Stimulated activated CD4-positive, alpha-beta T cell treated with anti-CD3 and anti-CD28 coated beads, TNF-alpha, amount 100 ng/mL, for 4 hours (primary cell): ENCODE data around the gene SORCS2.

Source experiments
- DNase-seq, 3 experiments: peaks; one replicate each; pipeline ENCODE4 v3.0.0-alpha.2; 2020; ENCODE audit warnings: low read depth in 3 of 3

SORCS2 gene

GRCh38 chr4:7744142-7744804 is 551.9 kb downstream of the SORCS2 start:
- DNase-seq: no peak

DNA sequence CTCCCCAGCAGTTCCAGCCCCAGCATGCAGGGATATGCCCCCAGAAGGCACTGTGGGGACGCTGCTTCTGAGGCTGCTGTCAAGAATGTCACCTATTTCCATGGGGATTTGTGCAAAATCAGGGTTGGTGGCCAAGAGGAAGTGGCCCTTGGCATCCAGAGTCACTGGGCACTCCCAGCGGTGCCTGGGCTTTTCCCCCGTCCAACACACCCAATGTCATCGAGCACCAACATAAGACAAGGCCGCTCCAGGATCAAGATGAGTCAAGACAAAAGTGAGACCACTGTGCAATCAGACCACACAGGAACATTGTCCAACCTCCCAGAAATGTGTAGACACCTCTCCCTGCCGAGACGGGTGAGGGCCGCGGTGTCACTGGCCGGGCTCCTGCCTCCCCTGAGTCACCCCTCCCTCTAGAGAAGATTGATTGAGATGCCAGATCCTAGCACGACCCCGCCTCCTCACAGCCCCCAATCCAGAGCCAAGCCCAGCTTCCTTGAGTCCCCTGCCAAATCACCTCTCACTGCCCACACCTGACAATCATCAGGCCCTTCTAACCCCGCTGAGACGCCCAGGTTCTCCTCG is 553.1 kb downstream of the SORCS2 start:
- no peak for DNase-seq

- no peak for DNase-seq
Measured at GRCh38 chr4:7746351-7747061, 554.2 kb downstream of the SORCS2 start.

- no peak for DNase-seq
Measured at GRCh38 chr4:7747062-7747385, 554.7 kb downstream of the SORCS2 start.

GRCh38 chr4:7747566-7747965 is 555.2 kb downstream of the SORCS2 start:
- DNase-seq: no peak

DNA sequence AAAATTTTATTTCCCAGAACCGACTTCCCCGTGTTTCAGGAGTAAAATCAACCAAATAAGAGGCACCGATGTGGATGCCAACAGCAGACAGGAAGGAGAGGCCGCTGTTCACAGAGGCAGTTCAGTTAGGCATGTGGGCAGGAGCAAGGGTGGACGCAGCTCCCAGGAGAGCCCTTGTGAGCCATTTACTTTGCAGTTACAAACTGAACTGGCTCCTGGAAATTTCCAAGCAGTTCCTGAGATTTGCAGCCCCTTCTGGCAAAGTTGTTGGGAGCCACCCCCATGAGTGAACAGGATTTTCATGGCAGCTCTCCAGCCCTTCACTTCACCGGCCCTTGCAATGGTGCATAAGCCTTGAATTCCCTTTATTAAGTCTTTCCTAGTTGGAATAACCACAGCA is 558.2 kb downstream of the SORCS2 start:
- no peak for DNase-seq

GRCh38 chr4:7750972-7751371 is 558.6 kb downstream of the SORCS2 start:
- DNase-seq: no peak

- no peak for DNase-seq
Measured at GRCh38 chr4:7752649-7753048, 560.3 kb downstream of the SORCS2 start.

DNA sequence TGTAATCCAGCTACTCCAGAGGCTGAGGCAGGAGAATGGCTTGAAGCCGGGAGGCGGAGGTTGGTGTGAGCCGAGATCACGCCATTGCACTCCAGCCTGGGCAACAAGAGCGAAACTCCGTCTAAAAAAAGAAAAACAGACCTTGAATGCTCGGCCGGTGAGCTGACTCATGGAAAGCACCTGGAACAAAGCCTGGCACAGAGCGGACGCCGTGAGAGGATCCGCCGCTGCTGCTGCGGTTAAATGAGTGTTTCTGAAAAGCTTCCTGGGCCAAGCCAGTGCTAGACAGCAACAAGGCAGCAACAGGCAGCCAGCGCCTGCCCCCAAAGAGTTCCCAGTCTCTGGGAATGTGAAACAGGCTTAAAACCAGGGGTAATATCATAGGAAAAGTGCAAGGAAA is 560.9 kb downstream of the SORCS2 start:
- no peak for DNase-seq

GRCh38 chr4:7753931-7754465 is 561.7 kb downstream of the SORCS2 start:
- DNase-seq: no peak

DNA sequence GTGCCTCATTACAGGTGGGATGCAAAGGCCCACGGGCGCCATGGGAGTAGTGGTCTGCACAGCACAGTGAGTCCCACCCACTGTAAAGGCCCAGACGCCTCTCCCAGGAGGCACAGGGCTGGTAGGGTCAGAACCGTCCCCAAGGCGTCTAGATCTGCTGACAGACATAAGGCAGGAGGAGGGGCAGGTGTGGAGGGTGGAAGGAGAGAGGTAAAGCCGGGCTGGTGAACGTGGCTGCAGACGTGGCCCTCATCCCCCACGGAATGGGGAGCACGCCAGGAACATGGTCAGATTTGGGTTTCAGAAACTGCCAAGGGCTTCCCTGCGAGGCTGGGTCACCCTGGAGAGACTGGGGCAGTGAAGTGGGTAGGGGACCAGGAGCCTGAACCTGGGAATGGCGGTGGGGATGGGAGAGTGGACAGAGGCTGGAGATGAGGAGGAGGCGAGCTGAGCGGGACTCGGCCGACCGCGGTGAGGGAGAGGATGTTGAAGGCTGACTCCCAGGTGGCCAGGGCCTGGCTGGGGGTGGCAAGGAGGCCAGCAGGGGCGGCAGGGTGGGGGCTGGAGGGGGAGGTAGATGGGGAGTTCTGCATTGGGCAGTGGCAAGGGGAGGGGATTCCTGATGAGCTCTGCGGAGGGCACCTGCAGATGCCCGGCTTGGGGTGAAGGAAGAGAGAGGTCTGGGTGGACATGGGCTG is 562.4 kb downstream of the SORCS2 start:
- DNase-seq: no peak

- no peak for DNase-seq
Measured at GRCh38 chr4:7755561-7755960, 563.2 kb downstream of the SORCS2 start.

- DNase-seq: no peak
Measured at GRCh38 chr4:7756071-7756470, 563.7 kb downstream of the SORCS2 start.

- DNase-seq: no peak
Measured at GRCh38 chr4:7756561-7757355, 564.4 kb downstream of the SORCS2 start.

DNA sequence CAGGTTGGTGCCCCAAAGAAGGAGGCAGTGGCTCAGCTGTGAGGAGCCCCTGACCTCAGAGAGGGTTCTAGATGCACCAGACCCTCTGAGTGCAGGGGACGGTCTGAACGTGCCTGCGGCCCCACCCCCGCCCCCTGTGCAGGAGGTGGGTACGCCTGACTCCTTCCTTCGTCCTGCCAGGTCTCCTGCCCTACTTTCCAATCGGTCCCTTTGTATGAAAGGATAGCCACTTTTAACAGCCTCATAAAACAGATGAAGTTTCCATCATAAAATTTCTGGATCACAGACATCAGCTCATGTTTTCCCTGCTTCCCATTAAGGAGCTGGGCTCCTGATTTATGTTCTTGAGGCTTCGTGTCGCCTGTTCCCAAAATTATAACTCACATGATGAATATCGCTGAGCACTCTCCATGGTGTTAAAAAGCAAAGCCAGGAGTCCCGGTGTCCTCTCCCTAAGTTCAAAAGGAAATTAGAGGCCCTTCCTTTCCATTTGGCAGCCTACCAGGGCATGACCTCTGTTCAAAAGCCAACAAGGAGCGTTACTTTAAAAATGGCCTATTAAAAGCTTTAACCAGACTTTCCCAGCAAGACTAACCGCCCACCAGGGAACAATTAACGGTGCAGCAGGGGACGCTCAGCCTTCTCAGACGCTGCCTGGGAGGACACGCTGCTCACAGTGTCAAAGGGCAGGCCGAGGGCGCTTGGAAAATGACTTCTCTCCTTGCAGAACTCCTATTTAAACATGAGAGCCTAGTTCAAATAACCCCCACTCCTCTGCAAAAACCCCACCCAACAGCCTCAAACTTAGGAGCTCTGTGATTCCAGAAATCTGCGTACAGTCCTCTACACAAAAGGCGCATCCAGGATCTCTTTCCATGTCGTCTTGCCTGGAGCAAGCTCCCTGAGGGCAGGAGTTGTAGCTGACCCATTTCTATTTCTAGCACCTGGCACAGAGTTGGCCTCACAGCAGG is 565.4 kb downstream of the SORCS2 start:
- DNase-seq: no peak

- DNase-seq: no peak
Measured at GRCh38 chr4:7758476-7758875, 566.1 kb downstream of the SORCS2 start.

- DNase-seq: peak; percentile 37 to 60 (median 51)
Measured at GRCh38 chr4:7759216-7759615, 566.9 kb downstream of the SORCS2 start.

GRCh38 chr4:7759635-7760034 is 567.3 kb downstream of the SORCS2 start:
- DNase-seq: no peak

- no peak for DNase-seq
Measured at GRCh38 chr4:7760228-7760627, 567.9 kb downstream of the SORCS2 start.

DNA sequence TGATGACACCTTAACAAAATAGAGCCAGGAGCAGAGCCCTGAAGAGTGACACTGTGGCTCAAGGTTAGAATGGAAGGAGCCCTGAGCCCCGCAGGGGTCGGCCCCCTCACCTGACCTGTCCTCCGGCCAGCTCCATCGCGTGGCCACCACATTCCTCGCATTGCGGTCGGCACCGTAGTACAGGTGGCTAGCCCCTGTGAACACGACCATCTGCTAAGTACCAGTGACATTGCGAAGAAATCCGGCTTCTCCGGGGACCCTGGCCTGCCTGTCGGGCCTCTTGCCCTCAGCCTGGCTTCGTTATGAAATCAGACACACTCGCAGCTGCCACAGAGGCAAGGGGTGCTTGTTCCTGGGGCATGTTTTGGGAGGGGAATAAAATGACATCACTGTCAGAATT is 568.4 kb downstream of the SORCS2 start:
- DNase-seq: no peak
